HG03039 (cell line): ENCODE results near the gene SLC4A1AP.

Source experiments
- ATAC-seq: cut with Tn5 transposase; IDR thresholded peaks from one replicate; pipeline ENCODE4 v1.9.1; 2021; ENCODE audit warnings: mild to moderate bottlenecking, moderate library complexity; ENCODE audit not compliant: unreplicated experiment

Gene SLC4A1AP

GRCh38 chr2:27702302-27702701 lies 38.6 kb downstream of the SLC4A1AP start:
- no peak for ATAC-seq

GRCh38 chr2:27703638-27704341 lies 40.1 kb downstream of the SLC4A1AP start:
- no peak for ATAC-seq

GRCh38 chr2:27704342-27704876 lies 40.7 kb downstream of the SLC4A1AP start:
- ATAC-seq: no peak

- ATAC-seq: no peak
Observed at GRCh38 chr2:27705851-27706622, 42.3 kb downstream of the SLC4A1AP start.

- ATAC-seq: no peak
Observed at GRCh38 chr2:27707462-27708256, 44.0 kb downstream of the SLC4A1AP start.

GRCh38 chr2:27708257-27708654 lies 44.6 kb downstream of the SLC4A1AP start:
- ATAC-seq: no peak

- no peak for ATAC-seq
Observed at GRCh38 chr2:27708666-27709065, 45.0 kb downstream of the SLC4A1AP start.

- no peak for ATAC-seq
Observed at GRCh38 chr2:27709326-27709725, 45.6 kb downstream of the SLC4A1AP start.

GRCh38 chr2:27709960-27710575 lies 46.4 kb downstream of the SLC4A1AP start:
- no peak for ATAC-seq

- ATAC-seq: no peak
Observed at GRCh38 chr2:27710640-27711430, 47.1 kb downstream of the SLC4A1AP start.

GRCh38 chr2:27711804-27712203 lies 48.1 kb downstream of the SLC4A1AP start:
- ATAC-seq: no peak

- no peak for ATAC-seq
Observed at GRCh38 chr2:27712522-27712921, 48.8 kb downstream of the SLC4A1AP start.

- ATAC-seq: no peak
Observed at GRCh38 chr2:27713201-27713600, 49.5 kb downstream of the SLC4A1AP start.

GRCh38 chr2:27714053-27714452 lies 50.4 kb downstream of the SLC4A1AP start:
- ATAC-seq: no peak

- ATAC-seq: no peak
Observed at GRCh38 chr2:27714851-27715291, 51.2 kb downstream of the SLC4A1AP start.

GRCh38 chr2:27715318-27716210 lies 51.9 kb downstream of the SLC4A1AP start:
- no peak for ATAC-seq

- ATAC-seq: no peak
Observed at GRCh38 chr2:27716301-27717069, 52.8 kb downstream of the SLC4A1AP start.

GRCh38 chr2:27717070-27717795 lies 53.5 kb downstream of the SLC4A1AP start:
- no peak for ATAC-seq
